GM19238 (cell line): ENCODE results near the gene MALT1.
"Not testable (repeated sequence)": the region's sequence is repeated elsewhere in the genome, so short reads cannot be mapped to it uniquely, and the experiment has no call there.

Experiments
- DNase-seq: peaks from one replicate; pipeline ENCODE4 v3.0.0; 2011; ENCODE audit warnings: low spot score; ENCODE audit not compliant: insufficient read length

Gene MALT1

DNA sequence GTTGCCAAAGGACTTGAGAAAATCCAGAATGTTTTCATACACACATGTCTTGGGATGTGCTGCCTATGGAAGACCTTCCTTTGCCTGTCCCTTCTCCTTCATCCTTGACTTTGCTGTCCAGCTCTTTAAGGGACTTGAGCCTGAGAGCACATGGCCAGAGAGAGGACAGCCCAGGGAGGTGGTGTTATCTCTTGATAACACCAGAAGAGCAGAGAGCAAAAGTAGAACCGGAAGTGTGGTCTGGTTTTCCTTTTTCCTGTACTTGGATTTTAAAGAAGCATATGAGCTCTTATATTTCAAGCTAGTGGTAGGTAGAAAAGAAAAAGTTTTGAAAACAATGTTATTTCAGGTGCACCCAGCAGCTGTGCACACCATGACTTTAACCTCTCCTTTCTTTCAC, 99.3 kb downstream of the MALT1 start:
- no peak for DNase-seq

DNA sequence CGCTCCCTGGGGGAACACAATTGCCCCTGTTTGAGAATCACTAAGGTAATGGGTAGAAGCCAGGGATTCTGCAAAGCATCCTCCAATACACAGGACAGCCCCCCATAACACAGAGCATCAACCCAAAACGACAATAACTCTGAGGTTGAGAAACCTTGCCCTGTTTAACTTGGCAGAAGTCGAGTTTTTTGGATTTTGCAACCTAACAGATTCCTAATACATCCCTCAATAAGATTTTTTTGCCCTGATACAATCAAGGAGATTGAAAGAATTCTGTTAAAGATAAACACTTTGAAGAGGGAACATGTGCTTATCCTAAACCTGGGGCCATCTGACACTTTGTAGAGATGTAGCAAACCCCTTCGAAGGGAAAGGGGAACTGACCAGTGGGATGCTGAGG, 100.9 kb downstream of the MALT1 start:
- no peak for DNase-seq

DNA sequence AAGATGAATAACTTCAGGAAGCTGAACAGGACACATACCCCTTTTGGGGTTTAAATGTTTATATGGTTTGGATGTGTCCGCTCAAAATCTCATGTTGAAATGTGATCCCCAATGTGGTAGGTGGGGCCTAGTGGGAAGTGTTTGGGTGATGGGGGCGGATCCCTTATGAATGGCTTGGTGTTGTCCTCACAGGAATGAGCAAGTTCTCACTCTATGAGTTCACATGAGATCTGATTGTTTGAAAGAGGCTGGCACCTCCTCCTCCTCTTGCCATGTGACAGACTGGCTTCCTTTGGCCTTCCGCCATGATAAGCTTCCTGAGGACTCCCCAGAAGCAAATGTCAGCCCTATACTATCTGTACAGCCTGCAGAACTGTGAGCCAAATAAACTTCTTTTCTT, 104.8 kb downstream of the MALT1 start:
- no peak for DNase-seq

DNA sequence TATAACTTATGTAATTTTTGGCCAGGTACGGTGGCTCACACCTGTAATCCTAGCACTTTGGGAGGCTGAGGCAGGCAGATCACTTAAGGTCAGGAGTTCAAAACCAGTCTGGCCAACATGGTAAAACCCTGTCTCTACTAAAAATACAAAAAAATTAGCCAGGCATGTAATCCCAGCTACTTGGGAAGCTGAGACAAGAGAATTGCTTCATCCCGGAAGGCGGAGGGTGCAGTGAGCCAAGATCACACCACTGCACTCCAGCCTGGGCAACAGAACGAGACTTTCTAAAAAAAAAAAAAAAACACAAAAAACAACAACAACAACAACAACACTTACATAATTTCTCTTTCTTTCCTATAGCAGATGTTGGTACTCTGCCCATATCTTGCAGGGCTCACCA, 105.3 kb downstream of the MALT1 start:
- DNase-seq: not testable (repeated sequence)

DNA sequence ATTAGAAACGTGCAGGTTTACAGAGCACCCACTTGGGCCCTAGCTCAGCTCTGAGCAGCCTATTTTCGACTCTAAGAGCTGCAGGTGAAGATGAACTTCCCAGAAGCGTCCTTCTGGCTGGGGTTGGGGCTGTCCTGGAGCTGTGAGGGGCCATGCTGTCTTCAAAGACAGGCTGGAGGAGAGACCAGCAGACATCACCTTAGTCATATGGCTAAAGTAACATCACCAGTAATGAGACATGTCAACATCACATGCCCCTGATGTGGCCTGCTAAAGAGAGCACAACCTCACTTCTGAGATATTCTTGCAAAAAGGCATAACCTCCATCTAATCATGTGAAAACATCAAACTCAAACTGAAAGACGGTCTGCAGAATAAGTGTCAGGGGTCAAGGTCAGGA, 106.2 kb downstream of the MALT1 start:
- no peak for DNase-seq

DNA sequence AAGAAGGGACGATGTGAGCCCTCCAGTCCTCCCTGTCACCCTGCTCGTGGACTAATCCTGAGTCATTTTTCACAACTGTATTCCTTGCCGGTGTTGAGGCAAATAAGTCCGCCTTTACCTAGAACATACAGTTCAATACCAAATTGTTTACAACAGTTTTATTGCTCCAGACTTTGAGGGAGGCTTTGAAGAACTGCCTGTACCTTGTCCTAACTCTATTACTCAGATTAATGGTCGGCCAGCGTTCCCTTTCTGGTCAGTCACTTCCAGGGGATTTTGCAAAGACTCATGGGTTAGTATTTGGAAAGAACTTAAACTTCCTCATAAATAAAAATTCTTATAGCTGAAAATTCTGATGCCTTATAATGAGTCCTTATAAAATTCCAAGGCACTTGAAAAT, 108.3 kb downstream of the MALT1 start:
- no peak for DNase-seq

DNA sequence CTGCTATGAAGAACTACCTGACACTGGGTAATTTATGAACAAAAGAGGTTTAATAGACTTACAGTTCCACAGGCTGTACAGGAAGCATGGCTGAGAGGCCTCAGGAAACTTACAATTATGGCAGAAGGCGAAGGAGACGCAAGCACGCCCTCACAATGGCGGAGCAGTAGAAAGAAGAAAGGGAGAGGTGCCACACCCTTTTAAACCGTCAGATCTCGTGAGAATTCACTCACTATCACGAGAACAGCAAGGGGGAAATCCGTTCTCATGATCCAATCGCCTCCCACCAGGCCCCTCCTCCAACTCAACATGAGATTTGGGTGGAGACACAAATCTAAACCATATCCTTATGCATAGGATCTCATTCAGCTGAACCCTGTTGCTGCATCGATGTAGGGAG, 108.8 kb downstream of the MALT1 start:
- DNase-seq: no peak

DNA sequence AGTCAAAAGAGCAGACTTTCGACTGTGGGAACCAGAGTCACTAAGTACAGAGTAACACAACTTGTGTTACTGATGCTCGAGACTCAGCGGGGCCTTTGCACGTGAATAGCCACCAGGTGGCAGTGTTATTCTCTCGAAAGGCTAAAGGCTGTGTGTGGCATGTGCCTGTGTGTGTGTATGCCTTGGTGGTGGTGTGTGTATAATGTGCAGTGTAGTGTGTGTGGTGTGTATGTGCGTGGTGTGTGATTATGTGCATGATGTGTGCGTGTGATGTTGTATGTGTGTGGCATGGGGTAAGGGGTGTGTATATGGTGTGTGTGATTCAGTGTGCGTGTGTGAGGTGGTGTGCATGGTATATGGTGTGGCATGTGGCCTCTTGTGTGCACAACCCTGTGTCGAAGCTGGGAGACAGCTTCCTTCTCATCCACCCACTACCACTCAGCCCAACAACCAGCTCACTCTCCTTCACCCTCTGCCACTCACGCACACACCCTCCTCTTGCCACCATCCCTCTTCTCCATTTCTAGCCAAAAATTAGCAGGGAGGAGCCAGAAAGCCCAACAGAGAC, 110.4 kb downstream of the MALT1 start:
- peak; percentile 59 for DNase-seq

DNA sequence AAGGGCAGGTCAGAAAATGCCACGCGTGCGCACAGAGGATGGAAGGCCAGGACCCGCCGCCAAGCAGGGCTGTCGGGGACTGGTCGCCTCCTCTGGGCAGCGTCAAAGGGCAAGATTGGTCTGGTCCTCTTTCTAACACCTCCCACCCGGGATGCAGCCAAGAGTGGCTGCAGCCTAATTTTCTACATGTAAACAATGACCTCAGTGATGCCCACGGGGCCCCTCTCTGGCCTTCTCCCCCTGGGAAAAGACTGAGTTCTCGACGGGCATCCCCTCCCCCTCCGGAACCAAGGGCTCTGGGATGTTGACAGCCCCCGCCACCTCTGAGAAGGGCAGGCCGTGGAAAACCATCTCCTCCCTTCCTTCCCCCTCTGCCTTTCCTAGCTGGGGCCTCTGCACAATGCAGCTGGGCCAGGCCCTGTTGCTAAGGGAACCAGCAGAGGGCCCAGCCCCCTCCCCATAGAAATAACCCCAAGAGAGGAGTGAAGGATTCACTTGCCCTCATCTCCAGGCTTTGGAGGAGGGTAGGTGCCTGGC, 113.4 kb downstream of the MALT1 start:
- no peak for DNase-seq

DNA sequence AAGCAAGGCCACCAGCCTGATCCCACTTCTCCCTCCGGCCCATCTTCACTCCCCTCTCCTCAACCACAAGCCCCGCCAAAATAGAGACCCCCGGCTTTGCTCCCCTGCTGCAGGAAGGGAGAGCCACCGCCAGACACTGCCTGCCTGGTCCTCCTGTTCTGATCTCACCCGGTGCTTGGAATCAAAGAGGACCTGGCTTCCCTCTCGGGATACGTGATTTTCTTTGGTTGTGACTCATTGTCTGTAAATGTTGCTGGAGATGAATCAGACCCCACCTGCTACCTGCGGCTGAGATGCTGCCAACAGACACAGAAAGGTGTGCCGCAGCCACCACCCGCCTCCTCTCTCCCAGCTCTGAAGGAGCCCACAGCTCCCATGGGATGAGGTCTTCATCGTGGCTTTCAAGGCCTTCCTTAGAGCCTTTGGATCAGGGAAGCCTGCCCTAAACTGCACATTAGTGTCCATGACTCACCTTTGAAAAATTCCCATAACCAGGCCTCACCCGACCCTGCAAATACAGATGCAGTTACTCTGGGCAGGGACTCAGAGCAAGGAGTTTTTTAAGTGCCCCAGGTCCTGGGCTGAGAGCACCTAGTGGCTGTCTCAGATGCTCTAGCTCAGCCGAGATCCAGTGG, 114.0 kb downstream of the MALT1 start:
- no peak for DNase-seq

DNA sequence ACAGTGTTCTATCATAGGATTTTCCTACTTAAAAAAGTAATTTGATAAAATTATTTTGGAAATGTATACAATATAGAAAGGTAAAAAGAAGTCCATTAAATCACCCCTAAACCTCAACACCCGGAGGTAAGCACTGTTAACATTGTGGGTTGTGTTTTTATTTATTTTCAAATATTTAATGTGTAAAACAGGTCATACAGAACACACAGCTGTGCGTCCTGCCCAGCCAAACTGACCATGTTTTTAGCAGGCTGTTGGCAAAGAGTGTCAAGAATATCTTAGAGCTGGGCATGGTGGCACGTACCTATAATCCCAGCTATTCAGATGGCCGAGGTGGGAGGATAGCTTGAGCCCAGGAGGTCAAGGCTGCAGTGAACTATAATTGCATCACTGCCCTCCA, 114.6 kb downstream of the MALT1 start:
- no peak for DNase-seq

DNA sequence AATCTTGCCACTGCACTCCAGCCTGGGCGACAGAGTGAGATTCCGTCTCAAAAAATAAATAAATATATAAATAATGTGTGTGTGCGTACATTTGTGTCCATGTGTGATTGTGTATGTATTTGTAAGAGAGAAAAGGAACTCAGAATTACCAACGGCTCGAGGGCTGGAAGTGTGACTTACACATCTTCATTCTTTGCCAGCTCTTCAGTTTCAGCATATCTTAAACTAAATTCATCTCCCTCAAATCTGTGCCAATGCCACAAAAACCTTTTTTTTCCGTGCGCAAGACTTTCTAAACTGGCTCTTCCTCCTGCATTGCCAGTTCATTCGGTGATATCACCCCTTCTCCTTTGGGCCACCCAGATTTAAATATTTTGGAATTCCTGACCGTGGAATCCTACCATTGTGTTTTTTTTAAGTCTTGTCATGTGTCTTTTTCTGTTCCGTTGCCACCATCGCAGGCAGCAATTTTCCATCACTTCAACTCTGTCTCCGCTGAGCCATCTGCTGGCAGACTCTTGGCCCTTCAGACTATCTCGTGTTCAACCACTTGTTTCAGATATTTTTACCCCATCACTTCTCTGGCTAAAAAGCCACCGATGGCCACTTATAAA, 116.4 kb downstream of the MALT1 start:
- DNase-seq: no peak

DNA sequence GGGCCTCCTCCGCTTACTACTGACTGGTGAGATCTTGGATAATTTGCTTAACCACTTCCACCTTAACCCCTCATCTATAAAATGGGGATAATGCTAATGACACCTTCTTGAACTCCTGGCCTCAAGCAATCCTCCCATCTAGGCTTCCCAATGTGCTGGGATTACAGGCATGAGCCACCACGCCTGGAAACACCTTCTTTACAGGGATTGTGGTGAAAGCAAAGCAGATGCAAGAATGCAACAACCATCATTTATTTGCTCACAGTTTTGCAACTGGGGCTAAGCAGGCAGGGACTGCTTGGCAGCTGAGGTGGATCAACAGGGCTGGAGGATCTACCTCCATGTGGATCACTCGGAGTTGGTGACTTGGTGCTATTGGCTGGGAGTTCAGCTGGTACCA, 117.2 kb downstream of the MALT1 start:
- no peak for DNase-seq

DNA sequence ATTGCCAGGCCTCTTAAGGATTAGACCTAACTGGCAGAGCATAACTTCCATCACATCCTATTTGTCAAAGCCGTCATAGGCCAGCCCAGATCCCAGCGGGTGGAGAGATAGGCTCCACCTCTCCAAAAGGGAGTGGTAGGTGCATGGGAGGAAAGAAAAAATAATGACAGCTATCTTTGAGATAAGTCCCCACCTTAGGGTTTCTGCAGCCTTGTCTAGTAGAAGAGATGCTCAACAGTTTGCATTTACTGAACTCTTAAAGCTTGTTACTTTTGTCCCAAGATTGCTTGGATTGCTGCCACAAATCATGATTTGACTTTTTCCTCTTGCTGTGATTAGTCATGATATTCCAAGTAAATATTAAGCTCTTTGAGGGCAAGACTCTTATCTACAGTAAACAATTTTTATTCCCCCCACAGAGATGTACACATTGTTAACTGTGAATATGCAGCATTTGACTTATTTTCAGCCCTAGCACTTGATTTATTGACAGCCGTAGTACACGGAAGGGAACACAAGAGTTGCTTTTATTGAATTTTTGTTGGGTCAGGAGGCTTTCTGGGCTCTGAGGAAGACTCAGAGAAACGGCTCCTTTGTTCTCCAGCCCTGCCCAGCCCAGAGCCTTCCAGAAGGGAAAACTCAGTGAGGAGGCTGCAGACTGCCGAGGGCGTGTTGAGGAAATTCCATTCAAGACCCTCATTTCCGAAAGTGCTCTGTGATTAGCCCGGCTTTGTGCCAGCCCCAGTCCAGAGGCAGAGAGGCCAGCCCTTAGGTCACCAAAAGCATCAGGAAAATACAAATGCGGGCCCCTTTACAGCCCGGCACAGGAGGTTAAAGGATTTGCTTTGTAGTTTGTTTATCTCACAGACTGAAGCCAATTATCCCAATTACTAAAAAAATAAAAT, 118.0 kb downstream of the MALT1 start:
- DNase-seq: no peak

DNA sequence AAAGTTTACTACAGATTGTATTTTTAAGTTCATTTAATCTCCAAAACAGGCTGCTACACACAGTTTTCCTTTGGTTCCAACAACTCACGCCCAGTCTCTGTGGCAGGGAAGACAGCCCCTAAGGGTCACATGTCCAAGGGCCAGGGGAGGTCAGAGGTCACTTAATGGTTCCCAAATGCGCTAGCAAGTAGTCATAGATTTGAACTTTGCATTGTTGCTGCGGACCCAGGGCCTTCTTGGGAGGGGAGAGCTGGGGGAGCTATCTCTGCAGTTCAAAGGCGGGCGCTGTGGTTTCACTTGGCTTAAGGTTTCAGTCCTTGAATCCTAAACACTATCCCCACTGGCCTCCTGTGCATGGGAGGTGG, 118.6 kb downstream of the MALT1 start:
- DNase-seq: no peak

DNA sequence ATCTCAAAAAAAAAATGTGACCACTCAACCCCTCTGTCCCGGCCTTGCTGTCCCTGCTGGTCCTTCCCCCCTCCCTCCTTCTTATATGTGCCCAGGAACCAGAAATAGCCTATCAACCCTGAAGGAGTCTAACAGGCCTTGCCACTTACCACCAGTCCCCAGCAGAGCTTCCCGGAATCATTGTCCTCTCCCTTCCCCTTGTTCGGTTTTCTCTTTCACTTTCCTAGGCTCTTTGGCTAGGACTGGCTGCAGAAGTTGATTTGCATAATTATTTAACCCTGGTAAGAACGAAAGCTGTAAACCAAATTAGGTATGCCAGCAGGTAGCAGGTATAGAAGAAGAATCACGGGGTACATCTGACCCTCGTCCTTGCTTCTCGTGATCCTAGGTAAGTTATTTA, 120.8 kb downstream of the MALT1 start:
- peak; percentile 44 for DNase-seq

DNA sequence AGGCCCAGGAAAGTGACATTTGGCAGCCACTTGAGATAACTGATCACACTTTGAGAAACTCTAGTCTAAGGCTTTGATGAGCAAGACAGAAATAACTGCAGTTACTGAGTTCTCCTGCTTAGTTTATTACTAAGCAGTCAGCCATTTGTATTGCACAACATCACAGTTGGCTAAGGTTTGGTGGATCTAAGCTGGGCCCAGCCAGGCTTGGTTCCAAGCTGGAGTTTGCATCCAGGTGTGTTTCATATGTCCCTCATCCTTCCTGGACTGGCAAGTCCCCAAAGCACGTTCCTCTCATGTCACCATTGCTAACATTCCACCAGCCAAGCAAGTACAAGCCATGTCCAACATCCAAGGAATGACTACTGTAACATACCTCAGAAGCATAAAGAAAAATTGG, 122.1 kb downstream of the MALT1 start:
- no peak for DNase-seq

DNA sequence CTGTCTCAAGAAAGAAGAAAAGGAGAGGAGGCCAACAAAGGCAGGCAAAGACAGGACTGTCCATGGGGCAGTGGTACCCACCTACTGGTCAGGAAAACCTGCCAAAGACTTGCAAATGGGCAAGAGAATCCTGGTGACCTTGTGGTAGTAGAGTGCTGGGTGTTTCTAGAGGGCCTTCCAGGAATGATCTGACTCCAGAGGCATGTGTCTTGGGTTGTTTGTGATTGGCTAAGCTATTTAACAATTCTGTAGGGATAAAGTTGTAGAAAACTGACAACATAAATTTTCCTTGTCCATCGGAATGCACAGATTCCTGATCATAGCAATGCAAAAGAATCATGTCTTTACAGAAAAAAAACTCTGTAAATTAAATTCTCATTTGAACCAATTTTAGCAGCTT, 125.0 kb downstream of the MALT1 start:
- no peak for DNase-seq

DNA sequence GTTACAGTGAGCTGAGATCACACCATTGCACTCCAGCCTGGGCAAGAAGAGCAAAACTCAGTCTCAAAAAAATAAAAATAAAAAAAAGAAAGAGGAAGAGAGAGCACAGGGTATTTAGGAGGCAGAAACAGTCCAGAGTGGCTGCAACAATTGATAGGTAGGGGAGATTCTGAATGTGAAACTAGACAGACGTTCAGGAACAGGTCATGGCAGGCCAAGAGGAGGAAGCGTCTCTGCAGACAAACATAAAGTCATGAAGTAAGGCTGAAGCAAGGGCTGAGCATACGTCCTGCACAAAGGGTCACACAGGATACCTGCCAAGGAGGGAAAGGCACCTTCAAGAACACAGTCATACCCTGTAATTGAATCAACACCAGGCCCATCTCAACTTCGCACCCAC, 129.3 kb downstream of the MALT1 start:
- no peak for DNase-seq

DNA sequence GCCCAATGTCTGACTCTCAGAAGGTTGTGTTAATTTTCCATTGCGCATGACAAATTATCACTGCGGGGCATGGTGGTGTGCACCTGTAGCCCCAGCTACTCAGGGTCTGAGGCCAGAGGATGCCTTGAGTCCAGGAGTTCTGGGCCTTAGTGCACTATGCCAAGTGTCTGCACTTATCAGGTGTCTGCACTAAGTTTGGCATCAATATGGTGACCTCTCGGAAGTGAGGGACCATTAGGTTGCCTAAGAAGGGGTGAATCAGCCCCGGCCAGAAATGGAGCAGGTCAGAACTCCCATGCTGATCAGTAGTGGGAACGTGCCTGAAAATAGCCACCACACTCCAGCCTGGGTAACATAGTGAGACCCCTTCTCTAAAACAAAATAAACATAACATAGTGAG, 131.7 kb downstream of the MALT1 start:
- DNase-seq: no peak

DNA sequence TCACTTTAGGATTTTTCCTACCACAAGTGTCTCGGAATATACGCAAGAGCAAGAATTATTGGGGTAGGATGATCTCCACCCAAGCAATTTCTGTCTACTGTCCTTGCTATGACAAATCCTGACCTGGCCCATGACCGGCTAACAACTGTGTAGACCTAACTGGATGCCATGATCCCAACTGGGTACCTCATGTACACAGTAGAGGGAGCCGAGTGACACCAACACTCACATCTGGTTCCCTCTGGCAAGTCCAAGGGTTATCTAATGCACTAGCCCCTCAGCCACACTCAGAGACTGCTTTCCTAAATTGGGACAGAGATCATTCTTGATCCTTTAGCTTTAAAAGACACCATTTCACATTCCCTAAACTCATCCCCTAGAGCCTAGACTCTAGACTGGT, 132.7 kb downstream of the MALT1 start:
- DNase-seq: no peak
